HT1080 (cell line): Measurements from ENCODE around the gene SH3BP2. TPM values are rescaled to one million over a fixed set of nuclear protein-coding genes. Genes with fewer than 3 reads are reported as not detected.
A peak's percentile ranks its signal among the peaks of the same experiment; 100 is the strongest.

Experiments used
- DNase-seq: peaks from one replicate; pipeline ENCODE4 v3.0.0-alpha.2; 2015; ENCODE audit warnings: low read depth
- total RNA-seq: library from RNA; depleted of rRNA; stranded (reverse); fragments of >200 nt; shearing (Covaris generic); gene quantifications from 2 replicates; pipeline ENCODE4 v1.2.3, GENCODE V29; 2014

SH3BP2 gene
- total RNA-seq, 1 experiment from 2014 or later = 35.1 TPM

DNA sequence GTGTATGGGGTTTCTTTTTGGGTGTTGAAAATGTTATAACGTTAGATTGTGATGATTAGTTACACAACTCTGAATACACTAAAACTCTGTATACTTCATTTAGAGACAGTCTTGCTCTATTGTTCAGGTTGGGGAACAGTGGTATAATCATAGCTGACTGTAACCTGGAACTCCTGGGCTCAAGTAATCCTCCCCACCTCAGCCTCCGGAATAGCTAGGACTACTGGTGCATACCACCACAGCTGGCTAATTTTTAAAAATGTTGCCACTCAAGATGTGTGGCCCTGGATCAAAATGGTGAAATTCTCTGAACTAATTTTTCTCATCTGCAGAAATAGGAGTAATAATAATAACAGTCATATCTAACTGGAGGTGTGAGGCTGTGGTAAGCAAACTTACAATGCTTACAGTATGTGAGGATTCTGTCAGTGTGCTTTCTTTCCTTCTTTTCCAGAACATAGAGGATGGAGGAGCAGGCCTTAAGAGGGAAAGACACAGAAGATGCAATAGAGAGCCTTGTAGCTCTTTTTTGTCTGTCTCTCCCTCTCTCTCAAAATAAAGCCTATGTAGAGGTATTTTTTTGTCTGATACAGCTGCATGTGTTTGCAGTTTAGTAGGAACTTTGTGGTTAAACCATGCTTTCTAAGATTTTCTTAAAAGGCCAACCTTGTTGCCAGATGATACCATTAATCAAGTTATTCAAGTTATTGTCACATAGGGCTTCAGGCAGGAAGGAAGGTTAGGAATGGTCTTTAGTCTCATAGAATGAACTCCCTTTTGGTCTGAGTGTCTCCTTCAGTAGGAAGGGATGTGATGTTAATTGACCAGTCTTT is 58.3 kb downstream of the SH3BP2 start:
- no peak for DNase-seq

DNA sequence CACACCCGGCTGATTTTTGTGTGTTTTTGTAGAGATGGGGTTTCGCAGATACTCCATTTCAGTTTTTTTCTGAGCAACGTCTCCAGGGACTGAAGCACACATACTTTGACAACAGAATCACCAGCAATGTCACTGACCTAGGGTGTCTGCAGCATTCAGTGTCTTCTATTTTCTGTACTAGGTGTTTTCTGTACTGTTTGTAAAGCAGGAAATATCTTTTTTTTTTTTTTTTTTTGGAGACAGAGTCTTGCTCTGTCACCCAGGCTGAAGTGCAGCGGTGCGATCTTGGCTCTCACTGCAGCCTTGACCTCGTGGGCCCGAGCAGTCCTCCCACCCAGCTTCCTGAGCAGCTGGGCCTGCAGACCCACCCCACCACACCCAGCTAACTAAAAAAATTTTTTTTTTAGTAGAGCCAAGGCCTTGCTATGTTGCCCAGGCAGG is 59.6 kb downstream of the SH3BP2 start:
- DNase-seq = no peak

DNA sequence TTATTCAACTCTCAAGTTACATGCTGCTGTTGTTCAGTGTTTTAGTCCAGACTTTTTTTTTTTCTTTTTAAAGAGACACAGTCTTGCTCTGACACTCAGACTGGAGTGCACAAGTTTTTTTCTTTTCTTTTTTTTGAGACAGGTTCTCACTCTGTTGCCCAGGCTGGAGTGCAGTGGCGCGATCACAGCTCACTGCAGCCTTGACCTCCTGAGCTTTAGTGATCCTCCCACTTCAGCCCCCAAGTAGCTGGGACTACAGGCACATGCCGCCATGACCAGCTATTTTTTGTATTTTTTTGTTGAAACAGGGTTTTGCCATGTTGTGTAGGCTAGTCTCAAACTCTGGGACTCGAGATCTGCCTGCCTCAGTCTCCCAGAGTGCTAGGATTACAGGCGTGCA is 62.7 kb downstream of the SH3BP2 start:
- DNase-seq = no peak

- DNase-seq = no peak
Observed at GRCh38 chr4:2856266-2856665, 63.4 kb downstream of the SH3BP2 start.

GRCh38 chr4:2857349-2857927 is 64.6 kb downstream of the SH3BP2 start:
- DNase-seq = no peak

GRCh38 chr4:2858451-2859217 is 65.7 kb downstream of the SH3BP2 start:
- no peak for DNase-seq

GRCh38 chr4:2859514-2859913 is 66.6 kb downstream of the SH3BP2 start:
- DNase-seq = no peak

DNA sequence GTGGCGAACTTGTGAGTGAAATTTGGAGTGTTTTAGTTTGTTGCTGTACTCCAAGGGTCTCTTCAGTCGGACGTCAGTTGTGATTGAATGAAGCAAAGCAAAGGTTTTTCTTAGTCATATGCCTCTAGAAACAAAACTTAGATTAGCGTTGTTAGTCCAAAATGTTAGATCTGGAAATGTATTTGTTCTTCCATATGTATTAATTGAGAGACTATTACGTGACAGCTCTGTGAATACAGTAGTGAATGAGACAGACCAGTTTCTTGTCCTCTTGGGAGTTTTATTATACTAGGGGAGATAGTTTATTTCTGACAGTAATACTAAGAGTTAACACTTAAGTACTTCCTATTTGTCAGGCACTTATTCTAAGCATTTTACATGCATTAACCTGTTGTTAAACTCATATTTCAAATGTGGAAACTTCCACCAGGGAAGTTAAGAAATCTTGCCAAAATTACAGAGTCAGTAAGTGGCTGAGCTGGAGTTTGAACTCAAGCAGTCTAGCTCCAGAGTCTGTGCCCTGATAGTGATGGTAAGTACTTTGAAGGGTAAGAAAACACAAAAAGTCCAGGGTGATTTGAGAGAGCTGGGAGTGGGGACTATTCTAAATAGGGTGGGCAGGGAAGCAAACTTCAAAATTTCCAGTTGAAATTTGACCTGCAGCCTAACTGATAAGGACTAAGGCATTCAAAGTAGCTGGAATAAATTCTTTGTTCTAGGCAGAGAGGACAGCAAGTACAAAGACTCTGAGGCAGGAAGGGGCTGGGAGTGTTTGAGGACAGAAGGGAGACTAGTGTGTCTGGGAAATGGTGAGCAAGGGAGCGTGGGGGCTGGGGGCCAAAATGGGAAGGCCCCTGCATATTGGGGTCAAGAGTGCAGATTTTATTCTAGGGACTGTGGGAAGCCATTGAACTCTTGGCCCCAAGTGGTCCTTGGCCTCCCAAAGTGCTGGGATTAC is 67.8 kb downstream of the SH3BP2 start:
- DNase-seq = no peak

- no peak for DNase-seq
Observed at GRCh38 chr4:2861631-2862436, 68.9 kb downstream of the SH3BP2 start.

DNA sequence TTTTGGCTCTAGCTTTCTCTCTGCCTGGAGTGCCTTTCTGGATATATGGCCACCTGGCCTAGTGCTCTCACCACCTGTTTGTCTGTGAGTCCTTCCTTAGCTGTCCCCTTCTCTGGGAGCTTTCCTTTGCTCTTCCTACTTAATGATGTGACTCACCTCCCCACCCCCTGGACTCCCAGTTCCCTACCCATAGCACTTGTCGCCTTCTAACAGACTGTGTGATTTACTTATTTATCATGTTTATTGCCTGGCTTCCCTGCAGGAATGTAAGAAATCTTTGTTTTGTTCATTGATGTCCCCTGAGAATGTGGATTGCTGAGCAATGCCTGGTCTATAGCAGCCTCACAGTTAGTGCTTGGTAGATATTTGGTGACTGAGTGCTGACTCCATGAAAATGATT is 69.6 kb downstream of the SH3BP2 start:
- DNase-seq = peak; percentile 39

DNA sequence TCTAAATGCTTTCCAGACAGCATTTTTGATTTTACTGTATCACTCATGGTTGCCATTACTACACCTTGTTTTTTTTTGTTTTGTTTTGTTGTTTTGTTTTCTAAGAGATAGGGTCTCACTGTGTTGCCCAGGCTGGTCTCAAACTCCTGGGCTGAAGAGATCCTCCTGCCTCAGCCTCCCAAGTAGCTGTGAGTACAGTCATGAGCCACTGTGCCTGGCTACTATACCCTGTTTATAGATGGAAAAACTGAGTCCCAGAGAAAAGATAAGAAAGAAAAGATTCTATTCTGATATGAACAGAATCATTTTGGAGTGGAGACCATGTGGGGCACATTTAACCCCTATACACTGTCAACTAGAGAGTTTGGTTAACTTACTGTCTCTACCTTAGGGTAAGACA is 70.8 kb downstream of the SH3BP2 start:
- no peak for DNase-seq

DNA sequence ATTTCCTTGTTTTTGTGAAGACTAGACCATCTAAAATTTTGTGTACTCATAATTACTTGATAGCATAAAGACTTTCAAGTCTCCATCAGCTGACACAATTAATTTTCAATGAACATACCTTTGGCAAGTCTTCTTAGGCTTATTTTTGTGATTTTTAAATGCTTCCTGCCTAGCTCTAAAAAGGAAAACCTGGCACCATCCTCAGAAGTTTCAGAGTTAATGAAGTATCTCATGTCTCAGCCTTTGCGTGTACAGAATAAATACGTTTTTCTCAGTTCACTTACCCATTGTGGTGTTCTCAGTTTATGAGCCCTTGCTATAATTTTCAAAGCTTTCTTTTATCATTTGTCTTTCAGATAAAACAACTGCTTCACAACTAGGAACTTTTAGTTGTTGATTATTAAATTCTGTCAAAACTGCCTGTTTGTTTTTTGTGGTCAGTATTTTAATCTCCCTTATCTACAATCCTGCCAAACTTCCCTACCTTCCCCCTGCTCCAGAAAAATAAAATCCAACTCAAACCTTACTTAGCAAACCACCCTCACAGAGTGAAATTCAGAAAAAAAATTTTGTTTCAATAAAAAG is 72.4 kb downstream of the SH3BP2 start:
- no peak for DNase-seq

DNA sequence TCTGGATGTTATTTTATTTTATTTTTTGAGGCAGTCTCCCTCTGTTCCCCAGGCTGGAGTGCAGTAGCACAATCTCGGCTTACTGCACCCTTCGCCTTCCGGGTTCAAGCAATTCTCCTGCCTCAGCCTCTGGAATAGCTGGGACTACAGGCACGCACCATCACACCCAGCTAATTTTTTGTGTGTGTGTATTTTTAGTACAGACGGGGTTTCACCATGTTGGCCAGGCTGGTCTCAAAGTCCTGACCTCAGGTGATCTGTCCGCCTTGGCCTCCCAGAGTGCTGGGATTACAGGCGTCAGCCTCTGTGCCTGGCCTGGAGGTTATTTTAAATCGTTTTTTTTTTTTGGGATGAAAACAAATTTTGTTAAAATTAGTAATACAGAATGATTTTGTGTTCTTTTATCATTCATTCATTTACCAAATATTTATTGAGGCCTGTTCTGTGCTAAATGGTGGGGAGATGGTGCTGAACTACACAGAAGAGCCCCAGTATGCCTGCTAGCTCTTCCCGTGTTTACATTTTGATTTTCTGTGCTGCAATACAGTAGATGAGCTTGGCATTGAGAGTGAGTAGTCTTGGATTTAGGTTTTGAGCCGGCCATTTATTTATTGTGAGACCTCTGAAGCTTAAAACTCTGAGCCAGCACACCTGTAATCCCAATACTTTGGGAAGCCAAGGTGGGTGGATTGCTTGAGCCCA is 73.4 kb downstream of the SH3BP2 start:
- no peak for DNase-seq

GRCh38 chr4:2866891-2867290 is 74.0 kb downstream of the SH3BP2 start:
- peak; percentile 20 for DNase-seq

DNA sequence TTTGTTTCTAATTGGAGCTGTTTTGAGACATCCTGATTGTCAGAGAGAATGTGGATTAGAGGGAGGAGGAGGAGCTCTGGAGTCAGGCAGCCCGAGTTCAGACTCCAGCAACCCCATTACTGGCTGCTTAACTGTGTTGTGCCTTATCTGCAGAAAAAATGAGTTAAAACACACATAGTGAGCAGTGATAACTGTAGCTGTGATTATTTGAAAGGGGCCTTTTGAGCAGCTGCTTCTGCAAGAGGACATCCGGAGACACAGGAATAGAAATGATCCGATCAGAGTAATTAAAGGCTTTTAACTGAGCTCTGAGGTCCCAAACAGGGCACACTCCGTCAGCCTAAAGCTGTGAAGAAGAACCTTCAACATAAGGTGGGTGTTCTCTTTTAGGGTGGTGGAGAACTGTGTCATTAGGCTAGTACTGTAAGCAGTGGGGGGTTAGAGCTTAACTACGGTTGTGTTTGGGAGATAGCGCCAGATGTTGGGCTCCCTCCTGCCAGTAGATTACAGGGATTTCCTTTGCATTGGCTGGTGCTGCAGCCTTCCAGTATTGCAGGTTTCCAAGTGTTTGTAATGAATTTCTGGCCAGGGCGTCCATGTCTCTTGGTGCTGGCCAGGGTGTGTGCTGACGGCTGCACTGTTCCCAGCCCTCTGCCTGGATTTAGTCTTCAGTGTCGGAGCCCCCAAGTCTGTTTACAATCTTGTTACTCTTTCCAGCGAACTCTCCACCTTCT is 75.0 kb downstream of the SH3BP2 start:
- no peak for DNase-seq

GRCh38 chr4:2868877-2869487 is 76.1 kb downstream of the SH3BP2 start:
- DNase-seq = no peak

DNA sequence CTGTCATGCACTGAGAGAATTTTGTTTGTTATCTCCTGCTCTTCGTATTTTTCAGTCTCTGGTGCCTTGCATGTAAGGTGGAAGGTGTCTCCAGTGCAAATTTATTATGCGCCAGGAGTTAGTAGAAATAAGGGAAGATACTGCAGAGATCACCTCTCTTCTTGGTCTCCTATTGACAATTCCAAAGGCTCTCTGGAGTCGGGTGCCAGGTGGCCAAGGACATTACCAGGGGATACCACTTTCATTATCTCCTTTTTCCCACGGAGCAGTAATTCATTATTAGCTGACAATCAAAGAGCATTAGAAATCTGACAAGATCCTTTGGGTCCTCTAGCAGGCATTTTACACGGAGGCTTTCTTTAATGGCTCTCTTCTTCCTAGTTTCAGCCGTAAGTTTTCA is 76.8 kb downstream of the SH3BP2 start:
- DNase-seq = no peak

- DNase-seq = no peak
Observed at GRCh38 chr4:2870082-2870481, 77.2 kb downstream of the SH3BP2 start.
